HG02623 (cell line): ENCODE results near the gene SPTLC1.
"Not testable (repeated sequence)": the region's sequence is repeated elsewhere in the genome, so short reads cannot be mapped to it uniquely, and the experiment has no call there.

ENCODE experiments used
- ATAC-seq: cut with Tn5 transposase; IDR thresholded peaks from one replicate; pipeline ENCODE4 v1.9.1; 2021; ENCODE audit warnings: moderate library complexity; ENCODE audit not compliant: unreplicated experiment

SPTLC1 gene

GRCh38 chr9:92141144-92142129 is 26.2 kb upstream of the SPTLC1 start:
- no peak for ATAC-seq

GRCh38 chr9:92140754-92141143 is 25.5 kb upstream of the SPTLC1 start:
- no peak for ATAC-seq

- ATAC-seq, result no peak
These were observed 25.0 kb upstream of the SPTLC1 start for GRCh38 chr9:92140074-92140753.

GRCh38 chr9:92138960-92139540 is 23.8 kb upstream of the SPTLC1 start:
- not testable (repeated sequence) for ATAC-seq

DNA sequence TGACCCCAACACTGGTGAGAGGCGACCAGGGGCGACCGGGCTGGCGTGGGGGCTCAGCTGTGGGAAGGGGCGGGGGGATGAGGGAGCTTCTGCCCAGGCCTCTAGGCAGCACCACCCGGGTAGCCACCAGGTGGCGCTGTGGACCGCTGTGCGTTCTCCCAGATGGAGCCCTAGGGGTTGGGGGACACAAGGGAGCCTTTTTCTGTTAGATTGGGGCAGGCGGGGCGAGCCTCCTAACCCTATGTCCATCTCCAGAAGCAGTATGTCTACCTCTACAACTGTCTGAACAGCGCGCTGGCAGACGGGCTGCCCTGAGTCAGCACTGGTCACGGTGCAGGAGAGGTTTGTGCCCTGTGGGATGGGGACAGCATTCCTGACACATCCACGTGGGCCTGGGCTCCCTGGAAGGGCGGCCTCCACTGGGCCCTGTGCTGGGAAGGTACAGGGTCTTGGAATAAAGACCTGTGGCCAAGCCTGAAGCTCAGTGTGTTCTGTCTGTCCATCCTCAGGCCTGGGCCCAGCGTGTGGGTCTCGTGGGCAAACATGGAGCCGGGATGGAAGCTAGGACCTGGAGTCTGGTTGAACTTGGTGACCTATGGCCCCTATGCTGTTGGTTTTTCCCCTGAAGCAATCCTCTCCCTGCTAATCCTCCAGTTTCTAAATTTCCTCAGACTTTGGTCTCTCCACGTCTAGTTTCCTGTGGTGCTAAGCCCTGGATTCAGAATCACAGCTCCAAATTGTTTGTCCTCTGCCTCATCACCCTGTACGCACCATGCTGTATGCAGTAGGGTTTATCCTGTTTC is 23.1 kb upstream of the SPTLC1 start:
- ATAC-seq, result no peak

- ATAC-seq, result no peak
These were observed 21.1 kb upstream of the SPTLC1 start for GRCh38 chr9:92136184-92136858.

GRCh38 chr9:92135576-92135975 is 20.4 kb upstream of the SPTLC1 start:
- ATAC-seq, result no peak

DNA sequence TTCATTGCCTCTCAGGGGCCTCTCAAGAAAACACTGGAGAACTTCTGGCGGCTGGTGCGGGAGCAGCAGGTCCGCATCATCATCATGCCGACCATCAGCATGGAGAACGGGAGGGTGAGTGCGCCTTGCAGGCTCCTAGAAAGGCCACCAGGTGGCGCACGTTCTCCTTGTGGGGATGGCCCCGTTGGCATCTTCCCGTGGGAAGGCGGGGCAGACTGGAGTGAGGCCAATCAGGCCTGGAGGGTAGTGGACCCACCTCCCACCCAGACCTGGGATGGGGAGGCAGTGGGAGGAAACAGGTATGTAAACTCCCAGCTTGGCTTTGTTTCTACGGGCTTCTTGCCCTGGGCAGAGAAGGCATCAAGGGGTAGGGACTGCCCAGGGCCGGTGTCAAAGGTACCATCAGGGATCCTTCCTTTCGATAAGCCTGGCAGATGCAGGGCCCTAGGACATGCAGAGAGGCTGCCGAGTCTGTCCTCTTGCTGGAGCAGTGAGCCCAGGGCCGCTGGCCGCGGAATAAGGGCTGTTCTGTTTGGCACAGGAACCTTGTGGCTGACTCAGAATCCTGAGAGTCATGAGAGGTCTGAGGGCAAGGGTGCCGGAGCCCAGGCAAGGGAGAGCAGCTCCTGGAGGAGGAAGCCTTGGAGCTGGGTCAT is 18.9 kb upstream of the SPTLC1 start:
- ATAC-seq, result peak; percentile 67

DNA sequence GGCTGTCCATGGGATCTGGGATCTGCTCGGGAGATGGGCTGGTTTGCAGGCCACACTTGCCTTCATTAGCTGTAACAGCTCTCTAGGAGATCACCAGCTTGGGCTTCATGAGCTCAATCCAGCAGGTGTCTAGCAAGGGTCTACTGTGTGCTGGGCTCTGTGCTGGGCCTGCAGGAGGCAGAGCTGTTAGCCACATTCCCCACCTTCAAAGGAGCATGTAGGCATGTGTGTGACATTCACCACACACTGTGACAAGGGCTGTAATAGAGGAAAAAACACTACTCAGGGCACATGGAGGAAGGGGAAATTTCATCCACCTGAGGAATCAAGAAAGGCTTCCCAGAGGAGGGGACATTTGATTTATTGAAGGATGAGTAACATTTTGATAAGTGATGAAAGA is 17.7 kb upstream of the SPTLC1 start:
- ATAC-seq, result not testable (repeated sequence)

GRCh38 chr9:92132501-92132900 is 17.3 kb upstream of the SPTLC1 start:
- no peak for ATAC-seq

DNA sequence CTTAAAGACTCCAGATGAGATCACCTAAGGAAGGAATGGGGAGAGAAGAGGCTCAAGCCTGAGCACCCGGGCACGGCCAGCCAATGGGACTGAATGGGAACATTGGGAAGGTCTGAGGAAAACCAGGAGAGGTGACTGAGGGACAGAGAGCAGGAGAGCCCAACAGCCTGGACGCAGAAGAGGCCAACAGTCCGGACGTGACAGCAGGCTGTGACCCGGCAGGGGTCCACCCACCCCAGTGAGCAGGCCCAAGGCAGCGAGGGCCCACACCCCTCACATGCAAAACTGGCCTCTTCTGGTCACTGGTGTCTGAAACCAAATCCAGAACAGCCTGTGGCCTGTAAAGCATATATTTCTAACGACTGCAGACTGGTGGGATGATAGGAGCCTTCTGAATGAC is 7.6 kb upstream of the SPTLC1 start:
- ATAC-seq, result no peak

GRCh38 chr9:92122061-92122460 is 6.8 kb upstream of the SPTLC1 start:
- no peak for ATAC-seq

DNA sequence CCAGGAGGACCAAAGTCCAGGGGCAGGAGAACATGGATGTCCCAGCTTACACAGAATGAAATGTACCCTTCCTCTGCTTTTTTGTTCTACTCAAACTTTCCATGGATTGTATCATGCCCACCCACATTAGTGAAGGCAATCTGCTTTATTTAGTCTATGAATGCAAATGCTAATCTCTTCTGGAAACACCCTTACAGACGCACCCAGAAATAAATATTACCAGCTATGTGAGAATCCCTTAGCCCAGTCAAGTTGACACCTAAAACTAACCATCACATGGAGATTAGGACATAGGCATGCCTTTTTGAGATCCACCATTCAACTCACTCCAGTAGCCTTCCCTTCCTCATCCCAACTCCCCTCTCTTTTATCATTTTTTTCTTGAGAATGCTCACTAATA is 6.1 kb upstream of the SPTLC1 start:
- no peak for ATAC-seq

DNA sequence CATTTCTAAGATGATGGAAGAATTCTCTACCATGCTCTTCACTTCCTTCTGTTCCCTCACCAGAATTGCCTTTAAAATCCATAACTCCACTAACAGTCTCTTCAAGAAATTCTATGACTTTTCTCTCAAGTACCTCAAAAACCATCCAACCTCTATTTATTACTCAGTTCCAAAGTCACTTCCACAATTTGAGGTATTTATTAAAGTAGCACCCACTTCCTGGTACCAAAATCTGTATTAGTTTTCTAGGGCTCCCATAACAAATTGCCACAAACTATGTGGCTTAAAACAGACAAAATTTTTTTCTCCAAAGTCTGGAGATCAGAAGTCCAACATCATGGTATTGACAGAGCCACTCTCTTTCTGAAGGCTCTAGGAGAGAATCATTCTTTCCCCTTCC is 4.9 kb upstream of the SPTLC1 start:
- no peak for ATAC-seq

- no peak for ATAC-seq
These were observed 4.4 kb upstream of the SPTLC1 start for GRCh38 chr9:92119586-92119985.

DNA sequence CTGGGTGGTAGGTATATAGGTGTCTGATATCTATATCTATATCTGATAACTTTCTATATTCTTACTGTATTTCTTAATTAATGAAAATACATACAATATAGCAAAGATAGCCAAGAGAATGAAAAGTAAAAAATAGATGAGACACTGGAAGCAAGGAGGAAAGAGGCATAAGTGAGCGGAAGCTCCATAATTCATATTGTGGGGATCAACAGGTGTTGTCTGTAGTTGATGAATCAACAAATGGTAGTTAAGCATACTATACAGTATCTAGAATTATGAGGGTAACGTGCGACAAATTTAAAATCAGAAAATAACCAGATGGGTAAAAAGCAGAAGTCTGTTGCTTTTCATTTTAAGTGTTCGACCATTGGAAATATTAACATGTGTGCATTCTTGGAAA is 7.1 kb downstream of the SPTLC1 start:
- no peak for ATAC-seq

DNA sequence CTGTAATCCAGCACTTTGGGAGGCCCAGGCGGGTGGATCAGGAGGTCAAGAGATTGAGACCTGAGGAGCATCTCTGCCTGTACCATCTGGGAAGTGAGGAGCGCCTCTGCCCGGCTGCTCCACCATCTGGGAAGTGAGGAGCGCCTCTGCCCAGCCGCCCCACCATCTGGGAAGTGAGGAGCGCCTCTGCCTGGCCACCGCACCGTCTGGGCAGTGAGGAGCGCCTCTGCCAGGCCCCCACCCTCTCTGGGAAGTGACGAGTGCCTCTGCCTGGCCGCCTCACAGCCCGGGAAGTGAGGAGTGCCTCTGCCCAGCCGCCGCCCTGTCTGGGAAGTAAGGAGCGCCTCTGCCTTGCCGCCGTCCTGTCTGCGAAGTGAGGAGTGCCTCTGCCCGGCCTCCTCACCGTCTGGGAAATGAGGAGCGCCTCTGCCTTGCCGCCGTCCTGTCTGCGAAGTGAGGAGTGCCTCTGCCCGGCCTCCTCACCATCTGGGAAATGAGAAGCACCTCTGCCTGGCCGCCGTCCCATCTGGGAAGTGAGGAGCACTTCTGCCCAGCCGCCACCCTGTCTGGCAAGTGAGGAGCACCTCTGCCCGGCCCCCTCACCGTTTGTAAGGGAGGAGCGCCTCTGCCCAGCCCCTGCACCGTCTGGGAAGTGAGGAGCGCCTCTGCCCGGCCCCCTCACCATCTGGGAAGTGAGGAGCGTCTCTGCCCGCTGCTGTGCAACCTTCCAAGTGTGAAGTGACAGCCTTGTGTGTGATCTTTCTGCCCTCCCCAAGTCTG is 9.6 kb downstream of the SPTLC1 start:
- ATAC-seq, result not testable (repeated sequence)

- ATAC-seq, result not testable (repeated sequence)
These were observed 11.6 kb downstream of the SPTLC1 start for GRCh38 chr9:92103601-92104000.
